ENCODE data around the gene CTBP1. TPM values are rescaled to one million over a fixed set of nuclear protein-coding genes. Genes with fewer than 3 reads are reported as not detected.

Gene CTBP1
- total RNA-seq, 1 experiment from 2014 or later: 153 TPM

DNA sequence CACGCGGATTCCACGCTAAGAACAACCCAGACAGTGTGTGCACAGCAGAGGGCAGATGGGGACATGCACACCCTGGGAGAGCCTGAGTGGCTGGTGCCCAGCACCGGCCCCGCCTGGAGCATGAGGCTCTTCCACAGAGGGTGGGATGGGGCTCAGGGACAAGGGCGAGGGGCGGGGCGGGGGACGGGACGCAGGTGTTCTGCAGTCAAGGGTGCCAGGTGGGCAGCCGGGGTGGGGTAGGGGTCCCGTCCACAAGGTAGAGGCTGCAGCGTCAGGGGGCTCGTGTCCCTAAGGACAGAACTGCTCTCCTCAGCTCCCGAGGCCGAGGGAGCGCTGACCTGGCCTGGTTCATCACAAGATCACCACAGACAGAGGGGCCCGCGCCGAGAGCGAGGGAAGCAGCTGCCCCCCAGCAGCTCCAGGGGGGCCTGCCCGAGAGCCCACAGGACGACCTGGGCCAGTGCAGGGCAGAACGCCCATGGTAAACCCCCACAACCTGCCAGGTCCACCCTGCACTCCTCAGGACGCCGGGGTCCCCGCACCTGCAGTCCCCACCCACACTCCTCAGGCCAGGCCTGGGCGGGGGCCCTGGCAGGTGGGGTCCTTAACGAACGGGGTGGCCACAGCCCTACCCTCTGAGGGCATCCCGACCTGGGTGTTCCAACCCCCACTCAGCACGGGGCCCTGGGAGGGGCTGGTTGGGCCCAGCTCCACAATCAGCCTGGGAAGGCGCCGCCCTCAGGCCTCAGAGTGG lies 26.7 kb downstream of the CTBP1 start:
- Histone ChIP-seq H3F3A (ENCODE audit: insufficient read depth, low read depth) (no peaks in the 10 kb centered on the region; the same call in 1 of the 2 replicates), H3K4me3 (no peak overlapping the region), H3K9me2 (ENCODE audit: insufficient read depth) (no peaks in the 10 kb centered on the region), H3K9me3 (ENCODE audit: insufficient read depth, low read depth) (no peaks in the 10 kb centered on the region), H3K4me2 (no peak overlapping the region), H3K36me3 (ENCODE audit: low read depth) (peaks cover 8% of the 10 kb centered on the region; the same call in 1 of the 2 replicates), H3K4me1 (replicated peaks; ENCODE audit: insufficient read depth) (no peaks in the 10 kb centered on the region), H3K27ac (no peak overlapping the region), H3K27me3 (ENCODE audit: insufficient read depth, low read depth) (no peaks in the 10 kb centered on the region), H4K20me1 (ENCODE audit: insufficient read depth) (peaks cover 16% of the 10 kb centered on the region), H2AFZ (no peak overlapping the region), H3K79me2 (ENCODE audit: low read depth) (no peaks in the 10 kb centered on the region)
- CTCF ChIA-PET: no interaction called here
- POLR2A ChIA-PET (ENCODE audit: unreplicated experiment): no interaction called here
- intact Hi-C loops (cut with micrococcal nuclease; ENCODE audit: unreplicated experiment): no loop called here
- DNase-seq: no peak
- no TSS peak for BruUV-seq (replicated peaks)
- no peak for TF ChIP-seq CTCF (conservative IDR thresholded peaks at IDR 0.05)
- TF ChIP-seq EZH2 (IDR thresholded peaks at IDR 0.05; ENCODE audit: low read depth): no peak

DNA sequence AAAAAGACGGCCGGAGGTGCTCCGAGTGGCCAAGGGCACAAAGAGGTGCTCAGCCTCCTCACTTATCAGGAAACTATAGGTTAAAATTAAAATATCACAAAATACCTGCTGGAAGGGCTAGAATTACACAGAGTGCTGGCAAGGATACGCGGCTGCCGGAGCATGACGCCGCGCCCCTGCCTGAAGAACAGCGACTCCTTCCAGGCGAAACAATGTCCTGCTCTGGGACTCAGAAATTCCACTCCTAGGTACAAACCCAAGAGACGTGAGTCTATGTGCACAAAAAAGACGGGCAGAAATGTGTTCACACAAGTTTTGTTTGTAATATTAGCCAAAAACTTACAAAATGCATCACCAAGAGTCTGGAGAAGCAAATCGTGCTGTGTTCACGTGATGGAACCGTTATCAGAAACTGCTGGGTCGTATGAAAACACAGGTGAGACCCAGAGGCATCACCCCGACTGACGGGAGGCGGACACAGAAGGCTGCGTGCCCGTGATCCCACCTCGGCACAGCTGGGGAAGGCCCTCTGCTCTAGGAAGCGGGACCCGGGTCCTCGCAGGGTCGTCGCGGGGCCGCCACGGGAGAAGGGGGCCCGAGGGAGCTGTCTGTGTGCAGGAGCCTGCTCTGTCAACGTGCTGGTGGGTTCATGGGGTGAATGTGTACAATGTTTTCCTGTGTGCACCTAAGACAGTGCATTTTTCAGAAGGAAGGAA lies 27.6 kb downstream of the CTBP1 start:
- BruUV-seq (replicated peaks): no TSS peak
- H3K4me3 ChIP-seq: no peak overlapping the region
- no peak overlapping the region for H3K4me2 ChIP-seq
- TF ChIP-seq CTCF (conservative IDR thresholded peaks at IDR 0.05): no peak
- no peak for TF ChIP-seq EZH2 (IDR thresholded peaks at IDR 0.05; ENCODE audit: low read depth)
- no peaks in the 10 kb centered on the region for H3K4me1 ChIP-seq (replicated peaks; ENCODE audit: insufficient read depth)
- H4K20me1 ChIP-seq (ENCODE audit: insufficient read depth): peaks cover 16% of the 10 kb centered on the region
- ChIA-PET CTCF (no interaction called here), POLR2A (ENCODE audit: unreplicated experiment) (no interaction called here)
- intact Hi-C loops (cut with micrococcal nuclease; ENCODE audit: unreplicated experiment): no loop called here
- H3K36me3 ChIP-seq (ENCODE audit: low read depth): peaks cover 8% of the 10 kb centered on the region; the same call in 1 of the 2 replicates
- H3K27ac ChIP-seq: no peak overlapping the region
- no peak for DNase-seq
- H3K79me2 ChIP-seq (ENCODE audit: low read depth): no peaks in the 10 kb centered on the region
- H3K27me3 ChIP-seq (ENCODE audit: insufficient read depth, low read depth): no peaks in the 10 kb centered on the region
- H3F3A ChIP-seq (ENCODE audit: insufficient read depth, low read depth): no peaks in the 10 kb centered on the region; the same call in 1 of the 2 replicates
- H3K9me3 ChIP-seq (ENCODE audit: insufficient read depth, low read depth): no peaks in the 10 kb centered on the region
- H3K9me2 ChIP-seq (ENCODE audit: insufficient read depth): no peaks in the 10 kb centered on the region
- H2AFZ ChIP-seq: no peak overlapping the region

GRCh38 chr4:1220566-1220965 lies 28.4 kb downstream of the CTBP1 start:
- peaks cover 8% of the 10 kb centered on the region; the same call in 1 of the 2 replicates for H3K36me3 ChIP-seq (ENCODE audit: low read depth)
- H2AFZ ChIP-seq: no peak overlapping the region
- no peaks in the 10 kb centered on the region for H3K9me3 ChIP-seq (ENCODE audit: insufficient read depth, low read depth)
- POLR2A ChIA-PET (ENCODE audit: unreplicated experiment): interaction anchor here (0.7 kb wide), 1 partner anchor 83 kb away, joined by 11 read pairs; no protein-coding TSS in a partner anchor
- no peaks in the 10 kb centered on the region for H3K27me3 ChIP-seq (ENCODE audit: insufficient read depth, low read depth)
- H3K9me2 ChIP-seq (ENCODE audit: insufficient read depth): no peaks in the 10 kb centered on the region
- H4K20me1 ChIP-seq (ENCODE audit: insufficient read depth): peaks cover 16% of the 10 kb centered on the region
- no peaks in the 10 kb centered on the region; the same call in 1 of the 2 replicates for H3F3A ChIP-seq (ENCODE audit: insufficient read depth, low read depth)
- H3K4me3 ChIP-seq: no peak overlapping the region
- CTCF ChIA-PET: no interaction called here
- H3K4me2 ChIP-seq: no peak overlapping the region
- H3K4me1 ChIP-seq (replicated peaks; ENCODE audit: insufficient read depth): no peaks in the 10 kb centered on the region
- no peak overlapping the region for H3K27ac ChIP-seq
- intact Hi-C loops (cut with micrococcal nuclease; ENCODE audit: unreplicated experiment): no loop called here
- DNase-seq: no peak
- no TSS peak for BruUV-seq (replicated peaks)
- H3K79me2 ChIP-seq (ENCODE audit: low read depth): no peaks in the 10 kb centered on the region
- TF ChIP-seq EZH2 (IDR thresholded peaks at IDR 0.05; ENCODE audit: low read depth) (no peak), CTCF (conservative IDR thresholded peaks at IDR 0.05) (no peak)
